H9 (cell line): ENCODE measurements around the gene C16orf74. TPM values are rescaled to one million over a fixed set of nuclear protein-coding genes. Genes with fewer than 3 reads are reported as not detected.

Experiments
- DNase-seq: peaks from one replicate; pipeline ENCODE4 v3.0.0-alpha.2; 2017
- H2AFZ ChIP-seq: one replicate; pipeline ENCODE4 v1.6.1; 2013; ENCODE audit warnings: mild to moderate bottlenecking, low read length, control low read depth, moderate library complexity
- H2AK5ac ChIP-seq: 2 replicates; pipeline ENCODE4 v1.6.1; 2013; ENCODE audit warnings: low read length, control low read depth, mixed read lengths; ENCODE audit not compliant: insufficient read length
- H2BK120ac ChIP-seq: one replicate; pipeline ENCODE4 v1.6.1; 2013; ENCODE audit warnings: low read depth, mild to moderate bottlenecking, low read length, control low read depth, inconsistent platforms; ENCODE audit not compliant: poor library complexity, severe bottlenecking
- H2BK12ac ChIP-seq: 2 replicates; pipeline ENCODE4 v1.6.1; 2013; ENCODE audit warnings: low read length, control low read depth, mixed read lengths, low read depth; ENCODE audit not compliant: insufficient read length
- H2BK15ac ChIP-seq: 2 replicates; pipeline ENCODE4 v1.6.1; 2013; ENCODE audit warnings: low read depth, low read length, control low read depth
- H2BK20ac ChIP-seq: one replicate; pipeline ENCODE4 v1.6.1; 2013; ENCODE audit warnings: low read depth, mild to moderate bottlenecking, low read length, control low read depth, inconsistent platforms; ENCODE audit not compliant: poor library complexity, severe bottlenecking
- H2BK5ac ChIP-seq: 2 replicates; pipeline ENCODE4 v1.6.1; 2013; ENCODE audit warnings: low read length, control low read depth, mixed read lengths; ENCODE audit not compliant: insufficient read length
- H3K14ac ChIP-seq: 2 replicates; pipeline ENCODE4 v1.6.1; 2013; ENCODE audit warnings: low read length, control low read depth; ENCODE audit not compliant: insufficient read depth
- H3K18ac ChIP-seq: 2 replicates; pipeline ENCODE4 v1.6.1; 2013; ENCODE audit warnings: low read depth, mild to moderate bottlenecking, mixed read lengths, low read length, control low read depth; ENCODE audit not compliant: insufficient read length
- H3K23ac ChIP-seq: 2 replicates; pipeline ENCODE4 v1.6.1; 2013; ENCODE audit warnings: low read length, control low read depth, mixed read lengths, low read depth; ENCODE audit not compliant: insufficient read length
- H3K23me2 ChIP-seq: 2 replicates; pipeline ENCODE4 v1.6.1; 2013; ENCODE audit warnings: low read depth, mild to moderate bottlenecking, mixed read lengths, low read length, control low read depth; ENCODE audit not compliant: insufficient read length, poor library complexity, severe bottlenecking
- H3K27ac ChIP-seq: 2 replicates; pipeline ENCODE4 v1.5.1; 2013; ENCODE audit warnings: low read length, control low read depth, mixed read lengths, low read depth; ENCODE audit not compliant: insufficient read length
- H3K27me3 ChIP-seq: 2 replicates; pipeline ENCODE4 v1.6.1; 2013; ENCODE audit warnings: low read length, control low read depth, inconsistent platforms; ENCODE audit not compliant: insufficient read depth
- H3K4ac ChIP-seq: 2 replicates; pipeline ENCODE4 v1.6.1; 2013; ENCODE audit warnings: low read depth, mild to moderate bottlenecking, control low read depth, inconsistent platforms, low read length, moderate library complexity
- H3K4me1 ChIP-seq: 2 replicates; pipeline ENCODE4 v1.6.1; 2013; ENCODE audit warnings: low read length, control low read depth, inconsistent platforms; ENCODE audit not compliant: insufficient read depth
- H3K4me2 ChIP-seq: 2 replicates; pipeline ENCODE4 v1.6.1; 2013; ENCODE audit warnings: low read length, control low read depth, mixed read lengths; ENCODE audit not compliant: insufficient read length, insufficient read depth
- H3K56ac ChIP-seq: 2 replicates; pipeline ENCODE4 v1.6.1; 2013; ENCODE audit warnings: low read depth, mild to moderate bottlenecking, mixed read lengths, low read length, control low read depth; ENCODE audit not compliant: insufficient read length
- H3K79me1 ChIP-seq: 2 replicates; pipeline ENCODE4 v1.6.1; 2013; ENCODE audit warnings: low read depth, mild to moderate bottlenecking, moderate library complexity, low read length, control low read depth, inconsistent platforms; ENCODE audit not compliant: insufficient read depth, poor library complexity, severe bottlenecking
- H3K79me2 ChIP-seq: 2 replicates; pipeline ENCODE4 v1.6.1; 2013; ENCODE audit warnings: low read length, control low read depth, inconsistent platforms; ENCODE audit not compliant: insufficient read depth
- H3K9ac ChIP-seq: 2 replicates; pipeline ENCODE4 v1.6.1; 2013; ENCODE audit warnings: low read length, control low read depth, mixed read lengths; ENCODE audit not compliant: insufficient read length; ENCODE audit errors: extremely low read depth
- H3K9me3 ChIP-seq: one replicate; pipeline ENCODE4 v1.6.1; 2013; ENCODE audit warnings: low read depth, low read length, inconsistent platforms; ENCODE audit not compliant: control insufficient read depth
- H3T11ph ChIP-seq: one replicate; pipeline ENCODE4 v1.6.1; 2013; ENCODE audit warnings: mild to moderate bottlenecking, low read length, control low read depth, inconsistent platforms
- H4K20me1 ChIP-seq: one replicate; pipeline ENCODE4 v1.6.1; 2013; ENCODE audit not compliant: control insufficient read depth, insufficient read length, insufficient read depth
- H4K5ac ChIP-seq: 2 replicates; pipeline ENCODE4 v1.6.1; 2013; ENCODE audit warnings: low read depth, mild to moderate bottlenecking, mixed read lengths, low read length, control low read depth; ENCODE audit not compliant: insufficient read length
- H4K8ac ChIP-seq: replicated peaks from 2 replicates; pipeline ENCODE4 v1.6.1; 2013; ENCODE audit warnings: low read length, control low read depth, mixed read lengths, low read depth; ENCODE audit not compliant: insufficient read length
- H4K91ac ChIP-seq: 2 replicates; pipeline ENCODE4 v1.6.1; 2013; ENCODE audit warnings: low read depth, mild to moderate bottlenecking, moderate library complexity, mixed read lengths, low read length, control low read depth; ENCODE audit not compliant: insufficient read length
- H3K27ac Mint-ChIP-seq, 3 experiments: 2 replicates in 2 of 3; 3 replicates in 1 of 3; pipeline ENCODE4 v1.8.0; 2020 to 2021; ENCODE audit warnings: mixed read lengths in 3 of 3, mild to moderate bottlenecking in 1 of 3, moderate library complexity in 1 of 3
- H3K27me3 Mint-ChIP-seq: 2 replicates; pipeline ENCODE4 v1.8.0; 2021; ENCODE audit warnings: low read depth, mild to moderate bottlenecking, moderate library complexity, mixed read lengths
- H3K36me3 Mint-ChIP-seq, 3 experiments: 2 replicates in 2 of 3; 3 replicates in 1 of 3; pipeline ENCODE4 v1.8.0; 2020 to 2021; ENCODE audit warnings: low read depth in 3 of 3, mixed read lengths in 3 of 3; ENCODE audit not compliant: insufficient read depth in 1 of 3
- H3K4me1 Mint-ChIP-seq, 2 experiments: 2 replicates each; pipeline ENCODE4 v1.8.0; 2020; ENCODE audit warnings: mixed read lengths in 2 of 2
- H3K4me3 Mint-ChIP-seq, 2 experiments: 2 replicates in 1 of 2; 3 replicates in 1 of 2; pipeline ENCODE4 v1.8.0; 2020 to 2021; ENCODE audit warnings: mild to moderate bottlenecking in 2 of 2, mixed read lengths in 2 of 2, moderate library complexity in 1 of 2
- H3K9me3 Mint-ChIP-seq, 2 experiments: 2 replicates in 1 of 2; 3 replicates in 1 of 2; pipeline ENCODE4 v1.8.0; 2020; ENCODE audit warnings: mild to moderate bottlenecking in 2 of 2, mixed read lengths in 2 of 2, moderate library complexity in 1 of 2
- WGBS: extraction: QIAGEN DNeasy Blood & Tissue Kit; methylation state at CpG from one replicate; pipeline ENCODE4 v1.1.7; 2013; ENCODE audit warnings: missing lambda C conversion rate, low lambda C conversion rate, mixed read lengths; ENCODE audit not compliant: insufficient read length; ENCODE audit errors: extremely low coverage; 5-methylcytosine and 5-hydroxymethylcytosine counted together
- total RNA-seq: library from RNA; stranded (reverse); gene quantifications from 2 replicates; pipeline ENCODE4 v1.2.1, GENCODE V29; 2021
- TF ChIP-seq, protein P1 (sequence below): fragments of 200-600 bp; sonication (generic); conservative IDR thresholded peaks from 3 replicates; pipeline ENCODE4 v1.8.0; 2021; ENCODE audit warnings: antibody characterized with exemption, mild to moderate bottlenecking

Gene C16orf74
- total RNA-seq, 1 experiment from 2014 or later = 5.6 TPM

DNA sequence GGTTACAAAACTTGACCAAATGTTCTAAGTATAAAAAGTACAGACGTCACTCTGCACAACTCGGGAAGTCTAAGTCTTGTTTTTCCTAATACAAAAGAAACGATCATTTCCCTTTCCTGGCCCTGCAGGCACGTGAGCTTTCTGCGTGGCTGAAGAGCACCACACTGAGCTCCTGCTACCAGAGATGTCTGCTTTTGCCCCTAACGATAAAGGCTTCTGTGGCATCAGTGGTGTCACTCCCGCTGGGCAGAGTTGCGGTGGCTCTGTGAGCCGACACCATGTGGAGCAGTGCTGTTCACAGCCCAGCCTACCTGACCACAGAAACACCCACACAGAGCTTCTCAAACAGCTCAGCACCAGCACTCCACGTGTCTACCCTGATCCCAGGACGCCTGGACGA lies 28.0 kb upstream of the C16orf74 start:
- H3K27ac ChIP-seq = no peak overlapping the region
- no peaks in the 10 kb centered on the region for H3K4me1 ChIP-seq
- H3K4me1 Mint-ChIP-seq = no peaks in the 10 kb centered on the region
- no peak overlapping the region for H3K4me3 Mint-ChIP-seq
- H3K23ac ChIP-seq = no peak overlapping the region
- no CpG with 5 or more reads among the region's 12 CpGs for WGBS
- H2BK15ac ChIP-seq = no peak overlapping the region
- H4K91ac ChIP-seq = no peak overlapping the region
- H2AK5ac ChIP-seq = no peak overlapping the region
- H3K9ac ChIP-seq = no peak overlapping the region
- no peak overlapping the region for H3K4ac ChIP-seq
- no peaks in the 10 kb centered on the region for H3K23me2 ChIP-seq
- no peaks in the 10 kb centered on the region for H3K79me1 ChIP-seq
- no peaks in the 10 kb centered on the region for H3K9me3 ChIP-seq
- no peak overlapping the region for H3K56ac ChIP-seq
- no peak overlapping the region for H2BK12ac ChIP-seq
- no peaks in the 10 kb centered on the region for H3K27me3 Mint-ChIP-seq
- H2BK120ac ChIP-seq = no peak overlapping the region
- no peak overlapping the region; the same call in 1 of the 2 replicates for H3K14ac ChIP-seq
- DNase-seq = no peak
- no peak overlapping the region for H2BK20ac ChIP-seq
- no peak overlapping the region for H4K8ac ChIP-seq
- H3T11ph ChIP-seq = no peak overlapping the region
- peaks cover 17 to 57% (median 44%) of the 10 kb centered on the region in 3 experiments; a peak in 6 of 7 replicates for H3K36me3 Mint-ChIP-seq
- H3K9me3 Mint-ChIP-seq = no peaks in the 10 kb centered on the region
- TF ChIP-seq, protein P1, sequence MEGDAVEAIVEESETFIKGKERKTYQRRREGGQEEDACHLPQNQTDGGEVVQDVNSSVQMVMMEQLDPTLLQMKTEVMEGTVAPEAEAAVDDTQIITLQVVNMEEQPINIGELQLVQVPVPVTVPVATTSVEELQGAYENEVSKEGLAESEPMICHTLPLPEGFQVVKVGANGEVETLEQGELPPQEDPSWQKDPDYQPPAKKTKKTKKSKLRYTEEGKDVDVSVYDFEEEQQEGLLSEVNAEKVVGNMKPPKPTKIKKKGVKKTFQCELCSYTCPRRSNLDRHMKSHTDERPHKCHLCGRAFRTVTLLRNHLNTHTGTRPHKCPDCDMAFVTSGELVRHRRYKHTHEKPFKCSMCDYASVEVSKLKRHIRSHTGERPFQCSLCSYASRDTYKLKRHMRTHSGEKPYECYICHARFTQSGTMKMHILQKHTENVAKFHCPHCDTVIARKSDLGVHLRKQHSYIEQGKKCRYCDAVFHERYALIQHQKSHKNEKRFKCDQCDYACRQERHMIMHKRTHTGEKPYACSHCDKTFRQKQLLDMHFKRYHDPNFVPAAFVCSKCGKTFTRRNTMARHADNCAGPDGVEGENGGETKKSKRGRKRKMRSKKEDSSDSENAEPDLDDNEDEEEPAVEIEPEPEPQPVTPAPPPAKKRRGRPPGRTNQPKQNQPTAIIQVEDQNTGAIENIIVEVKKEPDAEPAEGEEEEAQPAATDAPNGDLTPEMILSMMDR = no peak
- no peak overlapping the region for H2AFZ ChIP-seq
- H3K4me2 ChIP-seq = no peak overlapping the region
- H2BK5ac ChIP-seq = no peak overlapping the region
- H3K27ac Mint-ChIP-seq = no peak overlapping the region
- H3K18ac ChIP-seq = no peak overlapping the region
- H3K27me3 ChIP-seq = no peaks in the 10 kb centered on the region
- H4K5ac ChIP-seq = no peak overlapping the region
- H4K20me1 ChIP-seq = no peaks in the 10 kb centered on the region
- H3K79me2 ChIP-seq = no peaks in the 10 kb centered on the region
